Stimulated activated CD4-positive, alpha-beta T cell treated with anti-CD3 and anti-CD28 coated beads, TNF-alpha, amount 100 ng/mL, for 48 hours (primary cell): Measurements from ENCODE around the gene GHDC.

Experiments
- DNase-seq, 3 donors: peaks; one replicate each; pipeline ENCODE4 v3.0.0-alpha.2; 2020; ENCODE audit warnings: low read depth in 3 of 3

GHDC gene

DNA sequence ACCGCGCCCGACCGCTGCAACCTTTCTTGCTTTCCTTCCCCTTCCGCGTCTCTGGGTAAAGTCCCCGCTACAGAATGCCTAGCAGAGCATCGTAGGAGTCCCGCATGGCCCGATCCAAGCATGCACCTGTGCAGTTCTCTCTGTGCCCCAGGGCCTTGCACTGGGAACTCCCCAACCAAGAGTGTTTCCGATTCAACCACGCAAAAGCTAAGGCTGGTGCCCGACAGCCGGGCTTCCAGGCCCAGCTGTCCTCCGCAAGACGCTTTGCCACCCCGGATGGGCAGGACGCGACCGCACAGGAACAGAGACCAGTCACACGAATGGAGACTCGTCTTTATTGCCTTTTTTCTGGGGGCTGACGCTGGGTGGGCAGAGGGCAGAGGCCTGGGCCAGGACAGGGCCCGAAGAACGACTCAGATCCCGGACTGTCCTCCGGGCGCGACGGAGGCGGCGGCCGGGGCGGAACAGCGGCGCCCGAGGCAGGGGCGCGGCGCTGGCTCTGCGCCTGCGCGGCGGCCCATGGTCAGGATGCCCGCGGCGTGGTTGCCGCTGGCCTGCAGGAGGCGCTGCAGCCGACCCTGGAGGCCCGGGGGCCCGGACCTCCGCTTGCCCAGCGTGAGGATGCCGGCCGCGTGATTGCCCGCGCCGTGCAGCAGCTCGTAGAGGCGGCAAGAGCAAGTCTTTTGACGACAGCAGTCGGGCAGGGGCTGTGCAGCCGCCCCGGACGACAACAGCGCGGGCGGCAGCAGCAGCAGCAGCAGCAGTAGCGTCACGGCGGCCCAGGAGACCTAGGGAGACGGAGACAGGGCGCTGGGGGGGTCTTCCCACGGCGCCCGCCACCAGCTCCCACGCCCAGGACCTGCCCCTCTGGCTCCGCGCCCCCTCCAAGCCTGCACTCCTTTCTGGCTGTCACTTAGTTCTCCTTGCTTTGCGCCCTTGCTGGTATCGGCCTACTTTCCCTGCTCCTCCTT is 10.3 kb downstream of the GHDC start:
- DNase-seq = peak; percentile 70 to 75 (median 71)

DNA sequence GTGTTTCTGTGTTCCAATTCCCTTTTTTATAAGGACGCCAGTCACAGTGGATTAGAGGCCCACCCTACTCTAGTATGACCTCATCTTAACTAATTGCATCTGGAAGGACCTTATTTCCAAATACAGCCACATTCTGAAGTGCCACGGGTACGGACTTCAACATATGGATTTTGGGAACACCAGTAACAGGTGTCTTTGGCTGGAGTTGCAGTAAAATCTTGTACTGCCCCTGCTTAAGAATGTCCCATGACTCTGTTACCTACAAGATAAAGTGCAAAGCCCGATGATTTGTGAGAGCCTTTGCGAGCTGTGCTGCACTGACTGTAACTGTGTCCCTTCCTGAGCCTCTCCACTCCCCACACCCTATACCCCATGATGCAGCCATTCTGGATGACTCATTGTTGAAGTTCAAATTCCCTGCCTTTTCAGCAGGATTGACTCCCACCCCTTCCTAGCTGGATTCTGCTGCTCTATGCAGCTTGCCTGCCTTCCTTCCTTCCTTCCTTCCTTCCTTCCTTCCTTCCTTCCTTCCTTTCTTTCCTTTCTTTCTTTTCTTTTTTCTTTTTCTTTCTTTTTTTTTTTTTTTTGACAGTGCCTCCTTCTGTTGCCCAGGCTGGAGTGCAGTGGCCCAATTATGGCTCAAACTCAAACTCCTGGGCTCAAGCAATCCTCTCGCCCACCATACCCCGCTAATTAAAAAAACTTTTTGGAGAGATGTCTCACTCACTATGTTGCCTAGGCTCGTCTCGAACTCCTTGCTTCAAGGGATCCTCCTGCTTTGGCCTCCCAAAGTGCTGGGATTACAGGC is 11.2 kb downstream of the GHDC start:
- no peak for DNase-seq

DNA sequence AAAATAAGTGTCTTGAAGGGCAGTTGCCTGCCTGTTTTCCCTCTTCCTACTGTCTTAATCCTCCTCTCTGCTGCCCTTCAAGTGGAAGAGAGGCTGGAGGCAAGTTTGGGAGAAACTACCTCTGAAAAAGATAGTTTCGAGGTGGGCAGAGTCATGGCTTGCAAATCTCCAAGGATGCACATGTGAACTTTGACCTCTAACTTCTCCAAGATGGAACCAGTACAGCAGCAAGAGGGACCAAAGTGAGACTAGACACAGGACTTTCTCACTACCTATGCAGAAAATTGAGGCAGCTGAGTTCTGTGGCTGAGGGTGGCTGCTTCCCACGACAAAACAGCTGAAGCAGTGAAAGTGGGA is 12.5 kb downstream of the GHDC start:
- no peak for DNase-seq

DNA sequence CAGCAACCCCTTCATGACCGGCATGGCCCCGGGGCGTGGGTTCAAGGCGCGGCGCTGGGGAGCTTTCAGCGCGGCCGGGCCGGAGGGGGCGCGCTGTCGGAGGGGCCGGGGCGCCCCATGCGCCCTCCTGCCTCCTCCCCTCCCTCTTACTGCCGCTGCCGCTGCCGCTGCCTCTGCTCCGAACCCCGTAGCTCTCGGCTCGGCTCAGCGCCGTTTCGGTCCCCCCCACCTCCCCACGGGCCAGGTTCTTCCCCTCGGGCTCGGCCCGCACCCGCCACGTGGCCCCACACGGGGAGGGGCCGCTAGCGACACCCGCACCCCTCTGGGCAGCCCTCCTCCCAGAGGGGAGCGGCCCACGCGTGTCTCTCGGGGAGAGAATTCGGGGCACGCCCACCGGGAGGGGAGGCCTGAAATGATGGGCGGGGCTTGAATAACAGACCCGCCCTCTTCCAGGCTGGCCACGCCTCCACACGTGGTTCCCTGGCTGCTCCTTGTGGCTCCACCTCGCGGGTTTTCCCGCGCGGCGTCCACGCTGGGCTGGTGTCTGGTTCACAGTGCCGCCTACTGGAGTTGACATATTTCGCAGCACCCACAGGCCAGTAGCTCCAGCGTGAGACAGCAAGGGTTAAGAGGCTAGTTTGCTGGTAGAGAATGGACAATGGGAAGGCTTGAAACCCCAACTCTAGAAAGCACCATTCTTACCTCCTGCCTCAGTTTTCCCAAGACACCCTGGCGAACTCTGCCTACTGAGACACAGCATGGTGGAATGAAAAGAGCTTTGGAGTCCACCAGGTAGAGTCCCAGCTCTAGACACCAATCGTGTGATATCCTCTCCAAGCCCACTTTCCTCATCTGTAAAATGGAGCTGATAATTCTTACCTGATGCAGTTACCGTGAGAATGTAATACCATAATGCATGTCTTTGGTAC is 13.1 kb downstream of the GHDC start, which contains the start of gene KCNH4:
Gene KCNH4 (minus strand): TSS at position 221 of the 929 bp plus-strand sequence. CDS start 197 bp downstream, at position 24.
- DNase-seq = peak; percentile 85 to 89 (median 87)

DNA sequence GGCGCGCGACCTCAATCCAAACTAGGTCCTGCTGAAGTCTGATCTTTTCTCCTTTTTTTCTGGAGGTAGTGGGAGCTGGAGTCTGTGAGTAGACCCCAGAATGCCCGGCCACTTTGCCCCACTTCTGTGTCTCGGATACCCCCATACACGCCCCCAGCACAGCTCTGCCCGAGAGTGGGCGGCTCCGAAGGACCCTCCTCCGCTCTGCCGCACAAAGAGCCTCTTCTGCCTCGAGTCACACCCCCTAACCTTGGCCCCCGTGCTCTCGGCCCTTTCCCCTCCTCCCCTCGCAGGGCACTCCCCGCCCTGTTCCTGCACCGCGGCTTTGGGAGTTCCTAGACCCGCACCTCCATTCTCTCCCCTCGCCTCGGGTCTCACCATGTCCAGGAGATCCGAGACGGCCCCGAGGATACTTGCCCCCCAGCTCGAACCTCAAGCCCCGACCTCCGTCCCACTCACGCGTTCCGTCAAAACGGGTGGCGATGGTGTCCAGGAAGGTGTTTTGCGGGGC is 13.8 kb downstream of the GHDC start:
- DNase-seq = no peak

DNA sequence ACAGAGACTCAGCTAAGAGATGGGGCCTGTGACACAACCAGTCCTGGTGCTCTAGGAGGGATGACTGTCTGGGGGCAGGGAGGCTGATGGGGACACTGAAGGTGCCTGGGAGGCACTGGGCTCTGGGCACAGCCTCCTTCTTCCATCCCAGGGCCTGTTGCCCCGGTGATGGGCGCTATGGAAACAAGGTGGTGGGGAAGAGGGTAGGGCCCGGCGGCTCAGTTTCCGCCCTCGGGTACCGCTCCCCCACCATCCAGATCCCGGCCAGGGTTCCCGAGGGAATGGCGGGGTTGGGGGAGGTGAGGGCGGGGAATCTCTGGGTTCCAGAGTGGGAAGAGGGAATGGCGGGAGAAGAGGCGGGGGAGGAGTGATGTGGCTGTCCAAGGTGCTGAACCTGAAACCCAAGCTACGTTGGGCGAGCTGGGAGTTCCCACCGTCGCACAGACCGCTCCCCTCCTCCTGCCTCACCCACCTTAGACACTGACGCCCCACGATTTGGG is 14.3 kb downstream of the GHDC start:
- DNase-seq = no peak

DNA sequence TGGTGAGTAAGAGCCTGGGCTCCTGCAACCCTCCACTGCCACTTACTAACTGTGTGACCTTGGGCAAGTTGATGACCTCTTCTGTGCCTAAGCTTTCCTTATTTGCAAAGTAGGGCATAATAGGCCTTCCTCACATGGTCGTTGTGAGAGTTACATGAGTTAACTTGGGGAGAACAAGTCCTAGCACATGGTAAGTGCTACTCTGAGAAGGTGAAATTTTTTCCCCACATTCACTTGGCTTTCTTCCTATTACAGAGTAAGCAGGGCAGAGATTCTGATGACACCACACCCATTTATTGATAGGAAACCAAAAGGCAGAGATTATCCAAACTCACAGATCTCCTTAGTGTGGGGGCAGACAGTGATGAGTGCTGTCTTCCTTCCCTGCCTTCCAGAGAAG is 15.0 kb downstream of the GHDC start:
- no peak for DNase-seq

DNA sequence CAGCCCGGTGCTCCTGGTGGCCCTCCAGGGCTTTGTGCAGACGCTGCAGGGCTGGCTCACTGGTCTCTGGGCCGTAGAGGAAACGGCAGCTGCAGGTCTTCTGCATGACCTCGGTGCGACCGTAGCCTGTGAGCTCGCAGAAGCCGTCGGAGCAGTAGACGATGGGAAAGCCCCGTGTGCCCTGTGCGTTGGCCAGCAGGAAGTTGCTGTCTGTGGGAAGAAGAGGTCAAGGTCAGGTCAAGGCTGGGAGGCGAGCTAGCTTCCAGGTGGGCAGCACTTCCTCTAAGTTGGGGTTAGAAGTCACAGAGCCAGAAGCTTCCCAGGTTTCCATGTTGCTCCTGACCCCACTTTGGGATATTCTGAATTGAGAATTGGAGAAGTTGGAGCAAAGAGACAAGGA is 15.5 kb downstream of the GHDC start:
- no peak for DNase-seq

DNA sequence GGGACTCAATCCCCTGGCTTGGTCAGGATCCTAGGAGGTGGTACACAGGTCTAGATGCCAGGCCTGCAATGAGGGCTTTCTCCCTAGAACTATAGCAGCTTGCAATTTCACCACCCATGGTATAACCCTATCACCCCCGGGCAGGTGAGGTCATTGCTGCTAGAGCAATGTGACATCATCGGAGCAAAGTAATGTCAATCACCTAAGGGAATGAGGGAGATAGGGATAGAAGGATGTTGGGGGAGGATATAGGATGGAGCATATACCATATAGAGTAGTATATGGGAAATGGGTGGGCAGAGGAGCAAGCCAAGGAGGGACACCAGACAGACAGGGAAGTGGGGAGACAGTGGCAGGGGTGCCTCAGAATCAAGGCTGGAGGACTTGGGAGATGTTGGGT is 16.6 kb downstream of the GHDC start:
- DNase-seq = no peak

DNA sequence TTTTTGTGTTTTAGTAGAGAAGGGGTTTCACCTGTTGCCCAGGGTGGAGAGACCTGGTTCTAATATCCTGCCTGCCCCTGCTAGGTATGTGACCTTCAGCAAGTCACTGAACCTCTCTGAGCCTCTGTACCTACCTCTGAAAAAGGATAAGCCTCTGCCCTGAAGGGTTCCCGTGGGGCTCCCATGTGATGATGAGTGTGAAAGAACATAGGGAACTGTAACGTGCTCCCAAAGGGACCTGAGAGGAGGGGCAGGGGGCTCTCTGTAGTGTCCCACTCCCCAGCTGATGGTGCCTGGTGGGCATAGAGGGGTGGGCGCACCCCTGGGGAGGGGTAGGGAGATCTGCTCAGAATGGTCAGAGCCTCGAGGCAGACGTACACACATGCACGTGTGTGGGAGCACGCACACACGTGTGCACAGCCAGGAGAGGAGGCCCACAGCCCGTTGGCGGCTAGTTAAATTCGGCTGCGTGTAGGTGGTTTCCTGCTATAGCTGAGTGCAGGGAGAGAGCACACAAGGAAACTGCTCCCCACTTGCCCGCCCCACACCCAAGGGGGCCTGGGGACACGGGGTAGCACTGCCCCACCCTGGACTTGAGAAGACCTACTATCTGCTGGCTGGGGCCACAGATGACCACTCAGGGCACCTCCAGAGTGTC is 20.0 kb downstream of the GHDC start:
- DNase-seq = no peak

DNA sequence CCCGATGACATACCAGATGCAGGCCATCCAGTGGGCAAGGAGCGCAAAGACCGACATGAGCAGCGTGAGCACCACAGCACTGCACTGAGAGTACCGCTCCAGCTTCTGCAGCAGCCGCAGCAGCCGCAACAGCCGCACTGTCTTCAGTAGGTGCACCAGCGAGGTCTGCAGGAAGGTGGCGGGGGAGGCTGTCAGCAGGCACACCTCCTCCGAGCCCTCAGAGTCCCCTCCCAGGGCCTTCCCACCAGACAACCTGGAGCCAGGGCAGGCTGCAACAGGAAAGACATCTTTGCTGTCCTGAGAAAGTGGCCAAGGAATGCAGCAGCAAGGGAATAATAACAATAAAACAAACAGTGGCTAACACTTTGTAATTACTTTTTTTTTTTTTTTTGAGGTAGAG is 22.5 kb downstream of the GHDC start:
- no peak for DNase-seq

DNA sequence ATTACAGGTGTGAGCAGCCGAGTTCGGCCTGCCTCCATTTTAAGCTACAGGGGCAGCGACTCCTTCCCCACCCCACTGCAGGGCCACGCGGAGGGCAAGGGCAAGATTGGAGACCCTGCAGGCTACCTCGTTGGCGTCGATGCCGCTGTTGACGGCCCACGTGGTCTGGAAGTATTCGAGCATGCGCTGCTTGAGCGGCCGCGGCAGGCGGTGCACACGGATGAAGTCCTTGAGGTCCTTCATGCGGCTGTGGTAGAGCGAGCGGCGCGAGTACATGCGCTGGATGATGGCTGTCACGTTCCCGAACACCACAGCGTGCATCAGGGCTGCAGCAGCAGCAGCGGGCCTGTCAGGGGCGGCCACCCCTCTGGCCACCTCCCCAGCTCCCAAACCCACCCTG is 24.9 kb downstream of the GHDC start:
- DNase-seq = no peak

DNA sequence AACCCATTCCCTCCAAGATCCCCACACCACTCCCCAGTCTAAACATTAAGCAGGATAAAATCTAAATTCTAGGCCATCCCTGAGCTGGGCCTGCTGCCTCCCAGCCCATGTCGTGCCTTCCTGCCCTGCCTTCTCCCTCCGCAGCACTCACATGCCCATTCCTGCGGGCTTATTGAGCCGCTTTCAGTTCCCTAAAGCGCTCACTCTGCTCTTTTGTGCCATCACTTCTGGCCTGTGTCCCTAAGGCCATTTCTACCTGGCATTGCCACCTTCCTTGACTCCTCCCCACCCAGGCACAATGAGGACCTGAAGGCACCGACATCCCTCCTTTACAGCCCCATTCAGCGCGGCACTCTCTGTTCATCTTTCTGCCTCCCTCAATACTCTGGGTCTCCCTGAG is 26.5 kb downstream of the GHDC start:
- no peak for DNase-seq

DNA sequence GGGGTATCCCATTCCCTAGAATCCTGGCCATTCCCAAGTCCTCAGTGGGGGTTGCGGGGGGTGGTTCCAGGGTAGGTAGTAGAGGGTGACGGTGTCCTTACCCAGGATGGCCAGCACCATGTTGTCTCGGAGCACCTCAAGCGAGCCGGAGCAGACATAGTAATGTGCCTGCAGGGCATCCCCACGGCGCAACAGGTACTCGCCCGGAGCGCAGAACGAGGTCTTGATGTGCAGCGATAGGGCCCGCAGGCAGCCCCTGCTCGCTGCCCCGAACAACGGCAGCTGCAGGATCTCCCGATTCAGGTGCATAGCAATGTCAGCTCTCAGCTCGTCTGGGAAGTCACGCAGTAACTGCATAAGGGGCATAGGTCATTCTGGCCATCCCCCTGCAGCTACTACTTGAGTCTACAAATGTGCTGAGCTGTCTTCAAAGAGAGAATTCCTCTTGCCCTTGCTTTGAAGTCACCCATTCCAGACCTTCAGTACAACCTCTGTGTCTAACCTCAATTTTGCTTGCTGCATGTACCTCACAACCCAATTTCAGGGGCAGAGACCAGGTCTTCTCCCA is 28.0 kb downstream of the GHDC start:
- DNase-seq = no peak

DNA sequence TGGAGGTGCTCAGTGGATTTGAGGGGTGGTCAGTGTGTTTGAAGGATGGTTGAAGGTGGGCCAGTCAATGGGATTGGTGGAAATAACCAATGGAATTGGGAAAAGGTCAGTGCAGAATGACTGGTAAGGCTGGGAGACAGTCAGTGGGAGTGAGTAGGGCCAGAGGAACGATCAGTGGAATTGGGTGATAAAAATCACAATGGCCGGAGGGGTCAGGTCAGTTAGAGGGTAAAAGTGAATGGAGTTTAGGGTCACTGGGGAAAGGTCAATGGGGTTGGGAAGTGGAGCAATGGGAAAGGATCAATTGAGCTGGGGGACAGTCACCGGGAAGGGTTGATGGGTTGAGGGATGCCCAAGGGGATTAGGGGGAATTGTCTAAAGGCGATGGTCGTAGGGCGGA is 28.5 kb downstream of the GHDC start:
- DNase-seq = no peak

DNA sequence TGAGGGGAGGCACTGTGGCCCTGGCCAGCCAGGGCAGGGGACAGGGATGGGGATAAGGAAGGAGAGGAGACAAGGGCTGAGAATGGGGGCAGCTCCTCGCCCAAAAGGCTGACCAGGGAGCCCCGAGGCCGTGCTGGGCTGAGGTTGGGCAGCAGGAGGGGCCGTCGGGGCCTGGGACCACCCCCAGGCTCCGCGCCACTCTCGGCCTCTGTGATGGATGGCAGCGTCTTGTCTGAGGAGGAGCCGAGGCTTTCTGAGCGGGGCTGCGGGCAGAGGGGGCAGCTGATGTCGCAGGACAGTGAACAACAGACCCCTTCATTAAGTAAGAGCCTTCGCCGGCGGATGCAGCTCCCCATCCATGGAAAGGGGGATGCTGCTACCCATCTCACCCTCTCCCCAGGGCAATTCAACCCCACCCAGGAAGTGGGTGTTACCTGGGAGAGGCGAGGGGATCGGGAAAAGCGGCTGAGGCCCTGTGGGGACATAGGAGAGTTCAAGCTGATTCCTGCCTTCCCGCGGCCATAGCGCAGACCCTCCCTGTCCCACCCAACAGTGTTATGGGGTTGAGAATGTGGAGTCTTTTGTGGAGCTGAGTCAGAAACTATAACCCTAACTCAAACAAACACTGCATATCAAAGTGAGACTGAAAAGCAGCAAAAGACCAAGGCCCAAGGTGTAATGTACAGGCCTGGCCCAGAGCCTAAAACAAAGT is 30.4 kb downstream of the GHDC start:
- DNase-seq = no peak

DNA sequence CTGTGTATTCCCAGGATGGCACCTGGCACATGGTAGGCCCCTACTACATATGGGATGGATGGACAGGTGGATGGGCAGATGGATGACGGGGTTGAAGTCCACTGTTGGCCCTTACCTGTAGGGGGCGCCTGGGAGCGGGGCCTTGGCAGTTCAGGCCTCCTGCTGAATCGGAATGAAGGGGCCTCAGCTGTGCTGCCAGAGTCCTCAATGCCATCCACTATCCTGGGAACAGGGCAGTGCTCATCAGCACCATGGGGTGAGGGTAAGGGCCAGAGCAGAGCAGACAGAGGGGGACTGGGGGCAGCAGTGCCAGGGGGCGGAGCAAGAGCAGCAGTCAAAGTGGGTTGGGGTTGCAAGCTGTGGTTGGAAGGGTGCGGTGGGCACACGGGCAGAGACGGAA is 31.2 kb downstream of the GHDC start:
- DNase-seq = peak; percentile 33 to 58 (median 39)

DNA sequence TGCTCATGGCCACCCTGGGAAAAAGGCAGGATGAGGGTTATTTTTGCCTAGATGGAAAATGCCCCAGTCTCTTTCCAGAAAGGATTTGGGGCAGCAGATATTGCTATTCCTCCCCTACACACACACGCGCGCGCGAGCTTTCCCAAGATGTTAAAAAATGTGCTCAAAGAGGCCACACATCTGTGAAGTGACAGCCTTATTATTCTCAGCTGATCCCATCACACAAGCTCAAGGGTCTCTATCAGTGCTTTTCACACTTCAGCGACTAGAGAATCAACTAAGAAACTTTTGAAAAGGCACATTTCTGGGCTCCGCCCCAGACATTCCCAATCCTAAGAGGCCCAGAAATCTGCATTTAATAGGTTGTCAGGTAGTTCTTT is 33.8 kb downstream of the GHDC start:
- DNase-seq = no peak

DNA sequence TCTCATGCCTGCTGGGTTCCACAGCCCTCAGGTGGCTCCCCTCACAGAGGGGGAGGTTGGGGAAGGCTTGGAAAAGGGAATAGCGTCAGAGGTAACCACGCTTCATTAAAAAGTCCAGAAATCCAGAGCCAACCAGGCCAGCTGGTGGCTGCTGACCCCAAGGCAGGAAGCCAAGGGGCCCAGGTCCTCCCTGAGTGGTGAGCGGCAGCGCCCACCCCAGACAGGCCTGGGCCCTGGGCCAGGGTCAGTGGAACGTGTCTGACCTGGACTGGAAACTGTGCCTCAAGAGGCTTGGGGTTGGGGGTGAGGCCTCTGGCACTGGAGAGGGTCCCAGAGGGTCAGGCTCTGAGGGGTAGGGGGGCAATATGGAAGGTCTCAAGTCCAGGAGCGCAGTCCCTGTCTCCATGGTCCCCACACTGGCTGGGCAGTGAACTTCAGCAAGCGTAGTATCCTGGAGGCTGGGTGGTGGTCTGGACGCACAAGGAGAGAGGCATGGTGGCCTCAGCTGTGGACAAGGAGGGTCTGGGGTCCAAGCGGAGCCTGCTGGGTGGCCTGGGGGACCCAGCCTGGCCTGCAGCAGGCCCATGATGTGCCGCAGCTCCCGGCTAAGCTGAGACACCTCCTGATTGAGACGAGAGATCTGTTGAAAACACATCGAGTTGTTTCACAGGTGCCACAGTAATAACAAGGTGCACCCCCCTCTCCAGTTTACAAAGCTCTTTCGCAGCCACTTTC is 34.3 kb downstream of the GHDC start:
- DNase-seq = no peak
